K562 (cell line): ENCODE measurements around the gene VIPR2. TPM values are rescaled to one million over a fixed set of nuclear protein-coding genes. Genes with fewer than 3 reads are reported as not detected.

Experiments used
- ATAC-seq: fragments of 200-7000 bp; cut with Tn5 transposase; 3 replicates; pipeline ENCODE4 v1.9.1; 2020; ENCODE audit warnings: moderate library complexity
- BruUV-seq: library from RNA; stranded (reverse); fragments of 400-500 nt; replicated peaks from 2 replicates; lab custom pipeline; 2021; lab: Mats Ljungman, UMichigan
- CTCF ChIA-PET: fragments of 300-600 bp; formaldehyde crosslinking; extraction: SDS; loops from one replicate; lab custom pipeline; 2021; ENCODE audit warnings: low intra/inter-chr PET ratio; lab: Yijun Ruan, JAX
- POLR2A ChIA-PET: fragments of 300-600, 350-650 bp; sonication (Branson Sonifier 250); formaldehyde crosslinking; extraction: SDS; loops from one replicate; lab custom pipeline; 2021; ENCODE audit warnings: antibody characterized with exemption, inconsistent platforms; lab: Yijun Ruan, JAX
- DNase-seq, 4 experiments: peaks; one replicate each; pipeline versions ENCODE4 v3.0.0 to v3.0.0-alpha.2; 2011 to 2018; ENCODE audit warnings: low spot score in 3 of 4, mixed read lengths in 3 of 4; ENCODE audit errors: extremely low read depth in 1 of 4
- FAIRE-seq: peaks from 2 replicates; lab custom pipeline; 2011; peaks lifted over from hg19 to GRCh38; lab: Jason Lieb, UNC
- H2AFZ ChIP-seq: 2 replicates; pipeline ENCODE4 v1.6.0; 2011; ENCODE audit warnings: low read depth, low read length, control low read depth, inconsistent platforms
- H3K27ac ChIP-seq: fragments of 200-600 bp; 3 replicates; pipeline ENCODE4 v1.8.0; 2011; ENCODE audit warnings: low read depth, mild to moderate bottlenecking, control low read depth, inconsistent platforms, low read length, moderate library complexity, mixed read lengths; ENCODE audit errors: extremely low read depth
- H3K27me3 ChIP-seq, 2 experiments: fragments of 300-600 bp in 1 of 2; 2 replicates in 1 of 2; 3 replicates in 1 of 2; pipeline versions ENCODE4 v1.6.0 to v1.8.0; 2011; ENCODE audit warnings: inconsistent platforms in 2 of 2, low read length in 2 of 2, mild to moderate bottlenecking in 1 of 2, mixed read lengths in 1 of 2, moderate library complexity in 1 of 2; ENCODE audit not compliant: control insufficient read depth in 2 of 2, insufficient read depth in 2 of 2
- H3K36me3 ChIP-seq: fragments of 300-600 bp; 3 replicates; pipeline ENCODE4 v1.8.0; 2011; ENCODE audit warnings: mild to moderate bottlenecking, low read length, inconsistent platforms; ENCODE audit not compliant: control insufficient read depth, insufficient read depth
- H3K4me1 ChIP-seq, 2 experiments: fragments of 200-600 bp in 1 of 2; replicated peaks in 1 of 2; 2 replicates in 1 of 2; 3 replicates in 1 of 2; pipeline versions ENCODE4 v1.5.1 to v1.8.0; 2011; ENCODE audit warnings: inconsistent platforms in 2 of 2, low read length in 2 of 2, mild to moderate bottlenecking in 1 of 2, mixed read lengths in 1 of 2, moderate library complexity in 1 of 2; ENCODE audit not compliant: control insufficient read depth in 2 of 2, insufficient read depth in 2 of 2
- H3K4me2 ChIP-seq: 2 replicates; pipeline ENCODE4 v1.6.1; 2011; ENCODE audit warnings: low read length, control low read depth, inconsistent platforms, mixed read lengths; ENCODE audit not compliant: insufficient read depth
- H3K4me3 ChIP-seq: fragments of 200-600 bp; sonication (generic), shearing (Covaris generic); 2 replicates; pipeline ENCODE4 v1.5.1; 2016; ENCODE audit warnings: control low read depth, inconsistent platforms
- H3K79me2 ChIP-seq: fragments of 200-600 bp; 3 replicates; pipeline ENCODE4 v1.8.0; 2011; ENCODE audit warnings: low read length, inconsistent platforms; ENCODE audit not compliant: control insufficient read depth, insufficient read depth
- H3K9ac ChIP-seq, 2 experiments: 2 replicates each; pipeline versions ENCODE4 v1.6.0 to v1.6.1; 2011; ENCODE audit warnings: low read depth in 2 of 2, low read length in 2 of 2, control low read depth in 1 of 2, inconsistent platforms in 1 of 2, mild to moderate bottlenecking in 1 of 2, mixed read lengths in 1 of 2; ENCODE audit not compliant: insufficient read depth in 1 of 2
- H3K9me1 ChIP-seq: one replicate; pipeline ENCODE4 v1.6.0; 2011; ENCODE audit warnings: inconsistent platforms, mild to moderate bottlenecking, low read length, moderate library complexity; ENCODE audit not compliant: control insufficient read depth, insufficient read depth
- H3K9me3 ChIP-seq: replicated peaks from 2 replicates; pipeline ENCODE4 v1.5.1; 2011; ENCODE audit warnings: low read depth, low read length, inconsistent platforms; ENCODE audit not compliant: control insufficient read depth, insufficient read depth
- H4K20me1 ChIP-seq: replicated peaks from 2 replicates; pipeline ENCODE4 v1.6.1; 2011; ENCODE audit warnings: low read length, inconsistent platforms, mixed read lengths; ENCODE audit not compliant: control insufficient read depth, insufficient read depth
- HCFC1 ChIP-seq: IDR thresholded peaks from 2 replicates; pipeline ENCODE4 v1.6.1; 2012; ENCODE audit warnings: low read depth, low read length, improper control_type of control experiment
- NCOA4 ChIP-seq: fragments of 450-650 bp; IDR thresholded peaks from 2 replicates; pipeline ENCODE4 v1.6.1; 2018; ENCODE audit warnings: mild to moderate bottlenecking; ENCODE audit not compliant: partially characterized antibody
- NFIC ChIP-seq: fragments of 450-650 bp; IDR thresholded peaks from 2 replicates; pipeline ENCODE4 v1.6.1; 2017; ENCODE audit warnings: mild to moderate bottlenecking, inconsistent platforms
- SRSF3 ChIP-seq: fragments of 200-400 bp; formaldehyde crosslinking; IDR thresholded peaks from 2 replicates; pipeline ENCODE4 v1.6.1; 2016; ENCODE audit warnings: mild to moderate bottlenecking, low read length, moderate library complexity; ENCODE audit not compliant: insufficient read depth
- WGBS: fragments of 100-300 bp; shearing (Covaris generic); methylation state at CpG from one replicate; pipeline ENCODE4 v1.1.6; 2016; ENCODE audit warnings: low coverage, mixed read lengths; ENCODE audit not compliant: insufficient coverage; ENCODE audit errors: missing lambda C conversion rate; 5-methylcytosine and 5-hydroxymethylcytosine counted together
- in situ Hi-C: fragments of 300-500 bp; cut with MboI; formaldehyde crosslinking; loops from 4 replicates; pipeline ENCODE4 v1.15.0; 2018; ENCODE audit warnings: inconsistent platforms, mixed read lengths
- intact Hi-C: fragments of 100-400 bp; cut with micrococcal nuclease; formaldehyde crosslinking; loops from 2 replicates; pipeline ENCODE4 v1.14.2; 2022
- polyA plus RNA-seq, 8 experiments: library from polyadenylated mRNA; depleted of rRNA in 4 of 8; stranded (reverse) in 5 of 8; unstranded in 3 of 8; fragments of >200 nt; fragmentation: Nextera tagmentation in 2 of 8; fragmentation: Illumina TruSeq in 1 of 8; extraction: Ambion mirVana in 2 of 8; extraction: Trizol in 1 of 8; gene quantifications; 2 replicates each; pipeline versions ENCODE4 v1.2.1 to v1.2.3, GENCODE V29; 2011 to 2014; ENCODE audit warnings: inconsistent platforms in 1 of 8, missing spikeins in 1 of 8
- total RNA-seq, 7 experiments: library from RNA; depleted of rRNA in 6 of 7; stranded (reverse); fragments of >200 nt in 6 of 7; fragmentation: Illumina TruSeq in 2 of 7; extraction: Trizol in 2 of 7; gene quantifications; 2 replicates each; pipeline versions ENCODE4 v1.2.1 to v1.2.3, GENCODE V29; 2011 to 2021; ENCODE audit warnings: low replicate concordance in 1 of 7
- TF ChIP-seq, protein P1 (sequence below), 2 experiments: IDR thresholded peaks; 2 replicates each; pipeline ENCODE4 v1.6.1; 2011; ENCODE audit warnings: borderline replicate concordance in 1 of 2, control low read depth in 1 of 2, low read depth in 1 of 2, low read length in 1 of 2, mild to moderate bottlenecking in 1 of 2, mixed read lengths in 1 of 2, moderate library complexity in 1 of 2; ENCODE audit not compliant: insufficient read depth in 1 of 2, insufficient read length in 1 of 2, poor library complexity in 1 of 2, severe bottlenecking in 1 of 2; ENCODE audit errors: extremely low read depth in 1 of 2

The VIPR2 gene
- total and polyA plus RNA-seq, 9 of the 15 experiments (the other 6 are each of a cell fraction or from before 2014, with no cell fraction given): 0.04 TPM; not detected in 8

- Histone ChIP-seq H3K9me1 (no peaks in the 10 kb centered on the region), H2AFZ (no peak overlapping the region), H3K9ac (peak overlapping the region in 1 of 2 experiments; percentile 39; a peak in 1 of 4 replicates), H3K27ac (no peak overlapping the region), H3K9me3 (no peaks in the 10 kb centered on the region), H3K27me3 (peaks cover 46 to 72% of the 10 kb centered on the region in 2 experiments), H3K36me3 (0 out of 3 replicates have a peak, but pooled peaks cover 3% of the 10 kb centered on the region), H3K4me1 (peaks cover 3 to 50% of the 10 kb centered on the region in 2 experiments; a peak in 4 of 5 replicates), H4K20me1 (0 out of 2 replicates have a peak, but pooled peaks cover 8% of the 10 kb centered on the region), H3K79me2 (no peaks in the 10 kb centered on the region), H3K4me3 (no peak overlapping the region), H3K4me2 (no peak overlapping the region)
- intact Hi-C loops: no loop called here
- ATAC-seq (no peak), FAIRE-seq (no peak), DNase-seq (no peak)
- ChIA-PET CTCF (no interaction called here), POLR2A (interaction anchor here (1.0 kb wide), 1 partner anchor 9 kb away, joined by 4 read pairs; no protein-coding TSS in a partner anchor)
- WGBS: 44% methylated on average over 14 of the region's 14 CpGs
- TF ChIP-seq NFIC (peak; percentile 34; the same call in 1 of the 2 replicates), SRSF3 (0 out of 2 replicates have a peak, but pooled peaks have one; percentile 19), NCOA4 (no peak), HCFC1 (0 out of 2 replicates have a peak, but pooled peaks have one; percentile 11)
- TF ChIP-seq, protein P1, sequence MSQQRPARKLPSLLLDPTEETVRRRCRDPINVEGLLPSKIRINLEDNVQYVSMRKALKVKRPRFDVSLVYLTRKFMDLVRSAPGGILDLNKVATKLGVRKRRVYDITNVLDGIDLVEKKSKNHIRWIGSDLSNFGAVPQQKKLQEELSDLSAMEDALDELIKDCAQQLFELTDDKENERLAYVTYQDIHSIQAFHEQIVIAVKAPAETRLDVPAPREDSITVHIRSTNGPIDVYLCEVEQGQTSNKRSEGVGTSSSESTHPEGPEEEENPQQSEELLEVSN (IDR thresholded peaks at IDR 0.05; ENCODE audit: borderline replicate concordance in 1 of 2, extremely low read depth in 1 of 2, insufficient read depth in 1 of 2, insufficient read length in 1 of 2, low read depth in 1 of 2, low read length in 1 of 2, poor library complexity in 1 of 2, severe bottlenecking in 1 of 2): no peak
- in situ Hi-C loops: no loop called here
- BruUV-seq: no TSS peak
Measured at GRCh38 chr7:159032322-159032721, 112.3 kb downstream of the VIPR2 start.
